Panc1 (cell line): ENCODE data around the gene SLC29A1. TPM values are rescaled to one million over a fixed set of nuclear protein-coding genes. Genes with fewer than 3 reads are reported as not detected.

ENCODE experiments used
- ATAC-seq: fragments of 200-7000 bp; cut with Tn5 transposase; 2 replicates; pipeline ENCODE4 v1.9.1; 2020; ENCODE audit warnings: mild to moderate bottlenecking, moderate library complexity
- BruUV-seq: library from RNA; stranded (reverse); fragments of 400-500 nt; replicated peaks from 2 replicates; lab custom pipeline; 2021; lab: Mats Ljungman, UMichigan
- CTCF ChIA-PET: fragments of 300-600 bp; sonication (Branson Sonifier 250); formaldehyde crosslinking; loops from one replicate; lab custom pipeline; 2022; ENCODE audit warnings: antibody characterized with exemption; lab: Charles Lee
- POLR2A ChIA-PET: fragments of 300-600 bp; sonication (Branson Sonifier 250); formaldehyde crosslinking; loops from one replicate; lab custom pipeline; 2022; ENCODE audit warnings: antibody characterized with exemption; lab: Charles Lee
- DNase-seq: peaks from one replicate; pipeline ENCODE4 v3.0.0-alpha.2; 2010; ENCODE audit warnings: low read depth, low spot score
- H3K27ac ChIP-seq: 2 replicates; pipeline ENCODE4 v1.5.1; 2011; ENCODE audit warnings: mild to moderate bottlenecking, low read length, inconsistent platforms
- H3K27me3 ChIP-seq: fragments of 200-500 bp; sonication (Bioruptor generic); 2 replicates; pipeline ENCODE4 v1.6.0; 2014; ENCODE audit warnings: low read length, inconsistent platforms; ENCODE audit not compliant: control insufficient read depth, insufficient read depth
- H3K36me3 ChIP-seq: fragments of 200-500 bp; sonication (Bioruptor generic); 2 replicates; pipeline ENCODE4 v1.5.1; 2014; ENCODE audit warnings: inconsistent platforms, mild to moderate bottlenecking, low read length, moderate library complexity; ENCODE audit not compliant: control insufficient read depth, insufficient read depth
- H3K4me1 ChIP-seq: 2 replicates; pipeline ENCODE4 v1.5.1; 2011; ENCODE audit warnings: inconsistent platforms, mild to moderate bottlenecking, low read length, moderate library complexity; ENCODE audit not compliant: control insufficient read depth, insufficient read depth
- H3K4me3 ChIP-seq, 2 experiments: 2 replicates each; pipeline ENCODE4 v1.5.1; 2011 to 2012; ENCODE audit warnings: low read depth in 2 of 2, low read length in 2 of 2, mild to moderate bottlenecking in 2 of 2, inconsistent platforms in 1 of 2, moderate library complexity in 1 of 2
- H3K9me3 ChIP-seq: fragments of 200-500 bp; sonication (Bioruptor generic); 2 replicates; pipeline ENCODE4 v1.5.1; 2014; ENCODE audit warnings: low read depth, mild to moderate bottlenecking, inconsistent platforms, low read length, moderate library complexity; ENCODE audit not compliant: control insufficient read depth, insufficient read depth
- CTCF ChIP-seq: fragments of 450-650 bp; IDR thresholded peaks from 2 replicates; pipeline ENCODE4 v1.5.1; 2017; ENCODE audit warnings: mild to moderate bottlenecking
- POLR2AphosphoS5 ChIP-seq: IDR thresholded peaks from 2 replicates; pipeline ENCODE4 v1.6.1; 2012; ENCODE audit warnings: mild to moderate bottlenecking, low read depth, low read length, moderate library complexity
- SIN3A ChIP-seq: IDR thresholded peaks from 2 replicates; pipeline ENCODE4 v1.6.1; 2012; ENCODE audit warnings: low read depth, mild to moderate bottlenecking, low read length, moderate library complexity, borderline replicate concordance; ENCODE audit not compliant: insufficient read depth
- TCF7L2 ChIP-seq: IDR thresholded peaks from 2 replicates; pipeline ENCODE4 v1.6.1; 2011; ENCODE audit warnings: mild to moderate bottlenecking, low read depth, low read length, inconsistent platforms
- in situ Hi-C: cut with HindIII; loops from 2 replicates; pipeline ENCODE4 v1.10.0; 2016; ENCODE audit warnings: low sequenced_read_pairs, low pct_unique_long_range_greater_than_20kb
- intact Hi-C: fragments of 100-400 bp; cut with micrococcal nuclease; formaldehyde crosslinking; loops from one replicate; pipeline ENCODE4 v1.10.0; 2022; ENCODE audit not compliant: unreplicated experiment
- total RNA-seq: library from RNA; stranded (reverse); gene quantifications from one replicate; pipeline ENCODE4 v1.2.1, GENCODE V29; 2021; ENCODE audit not compliant: unreplicated experiment
- TF ChIP-seq, protein P1 (sequence below), 2 experiments: IDR thresholded peaks; 2 replicates each; pipeline ENCODE4 v1.6.1; 2011 to 2012; ENCODE audit warnings: low read depth in 2 of 2, control low read depth in 1 of 2, low read length in 1 of 2, mild to moderate bottlenecking in 1 of 2, moderate library complexity in 1 of 2; ENCODE audit not compliant: insufficient read depth in 1 of 2

Gene SLC29A1
- total RNA-seq, 1 experiment from 2014 or later = 263 TPM

GRCh38 chr6:44176762-44177509, 46.5 kb upstream of the SLC29A1 start:
- CTCF ChIA-PET = interaction anchor here (0.5 to 1.2 kb wide), 3 partner anchors 19 to 61 kb away, joined by 3 to 7 read pairs (median 4); no protein-coding TSS in a partner anchor
- DNase-seq (no peak), ATAC-seq (no peak)
- POLR2A ChIA-PET = interaction anchor here (0.6 to 0.7 kb wide), 3 partner anchors 13 to 46 kb away, joined by 3 to 6 read pairs (median 3); partner anchors contain the start of gene SLC29A1
- Histone ChIP-seq H3K4me3 (no peak overlapping the region), H3K36me3 (no peaks in the 10 kb centered on the region), H3K9me3 (no peaks in the 10 kb centered on the region), H3K27ac (peak overlapping the region; percentile 90), H3K27me3 (no peaks in the 10 kb centered on the region), H3K4me1 (peaks cover 54% of the 10 kb centered on the region)
- TF ChIP-seq SIN3A (no peak), CTCF (no peak), POLR2AphosphoS5 (no peak), TCF7L2 (no peak)
- TF ChIP-seq, protein P1, sequence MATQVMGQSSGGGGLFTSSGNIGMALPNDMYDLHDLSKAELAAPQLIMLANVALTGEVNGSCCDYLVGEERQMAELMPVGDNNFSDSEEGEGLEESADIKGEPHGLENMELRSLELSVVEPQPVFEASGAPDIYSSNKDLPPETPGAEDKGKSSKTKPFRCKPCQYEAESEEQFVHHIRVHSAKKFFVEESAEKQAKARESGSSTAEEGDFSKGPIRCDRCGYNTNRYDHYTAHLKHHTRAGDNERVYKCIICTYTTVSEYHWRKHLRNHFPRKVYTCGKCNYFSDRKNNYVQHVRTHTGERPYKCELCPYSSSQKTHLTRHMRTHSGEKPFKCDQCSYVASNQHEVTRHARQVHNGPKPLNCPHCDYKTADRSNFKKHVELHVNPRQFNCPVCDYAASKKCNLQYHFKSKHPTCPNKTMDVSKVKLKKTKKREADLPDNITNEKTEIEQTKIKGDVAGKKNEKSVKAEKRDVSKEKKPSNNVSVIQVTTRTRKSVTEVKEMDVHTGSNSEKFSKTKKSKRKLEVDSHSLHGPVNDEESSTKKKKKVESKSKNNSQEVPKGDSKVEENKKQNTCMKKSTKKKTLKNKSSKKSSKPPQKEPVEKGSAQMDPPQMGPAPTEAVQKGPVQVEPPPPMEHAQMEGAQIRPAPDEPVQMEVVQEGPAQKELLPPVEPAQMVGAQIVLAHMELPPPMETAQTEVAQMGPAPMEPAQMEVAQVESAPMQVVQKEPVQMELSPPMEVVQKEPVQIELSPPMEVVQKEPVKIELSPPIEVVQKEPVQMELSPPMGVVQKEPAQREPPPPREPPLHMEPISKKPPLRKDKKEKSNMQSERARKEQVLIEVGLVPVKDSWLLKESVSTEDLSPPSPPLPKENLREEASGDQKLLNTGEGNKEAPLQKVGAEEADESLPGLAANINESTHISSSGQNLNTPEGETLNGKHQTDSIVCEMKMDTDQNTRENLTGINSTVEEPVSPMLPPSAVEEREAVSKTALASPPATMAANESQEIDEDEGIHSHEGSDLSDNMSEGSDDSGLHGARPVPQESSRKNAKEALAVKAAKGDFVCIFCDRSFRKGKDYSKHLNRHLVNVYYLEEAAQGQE (IDR thresholded peaks at IDR 0.05; ENCODE audit: insufficient read depth in 1 of 2, low read depth in 2 of 2, low read length in 1 of 2) = no peak
- in situ Hi-C loops = no loop called here
- intact Hi-C loops = loop anchor here (5.0 kb wide), 1 partner anchor 45 kb away; the partner anchor contains the start of gene SLC29A1
- BruUV-seq = no TSS peak

DNA sequence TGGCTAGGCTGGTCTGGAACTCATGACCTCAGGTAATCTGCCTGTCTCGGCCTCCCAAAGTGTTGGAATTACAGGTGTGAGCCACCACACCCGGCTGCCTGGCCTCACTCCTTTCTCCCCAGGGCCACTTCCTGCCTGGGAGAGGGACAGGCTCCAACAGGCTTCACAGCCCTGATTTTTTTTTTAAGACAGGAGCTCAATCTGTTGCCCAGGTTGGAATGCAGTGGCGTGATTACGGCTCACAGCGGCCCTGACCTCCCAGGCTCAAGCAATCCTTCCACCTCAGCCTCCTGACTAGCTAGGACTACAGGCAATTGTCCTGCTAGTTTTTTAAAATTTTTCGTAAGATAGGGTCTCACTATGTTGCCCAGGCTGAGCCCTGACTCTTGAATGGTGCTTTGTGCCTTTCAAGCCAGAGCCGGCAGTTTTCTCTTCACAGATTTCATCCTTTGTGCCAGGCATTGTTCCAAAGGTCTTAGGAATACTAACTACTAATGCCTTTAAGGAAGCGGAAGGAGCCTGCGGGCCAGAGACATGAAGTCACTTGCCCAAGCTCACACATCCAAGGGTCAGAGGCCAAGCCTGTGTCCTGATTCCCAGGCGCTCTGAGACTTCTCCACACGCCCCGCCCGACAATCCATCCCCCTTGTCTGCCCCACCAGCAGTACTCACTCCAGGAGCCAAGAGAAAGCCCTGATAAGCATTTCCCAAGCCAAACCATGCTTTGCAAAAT, 45.5 kb upstream of the SLC29A1 start:
- intact Hi-C loops (loop anchor here (5.0 kb wide), 1 partner anchor 44 kb away; the partner anchor contains the start of gene SLC29A1), in situ Hi-C loops (no loop called here)
- ATAC-seq = peak; percentile 72
- ChIA-PET CTCF (interaction anchor here (1.2 kb wide), 1 partner anchor 57 kb away, joined by 4 read pairs; no protein-coding TSS in a partner anchor), POLR2A (interaction anchor here (0.6 kb wide), 1 partner anchor 45 kb away, joined by 3 read pairs; the partner anchor contains the start of gene SLC29A1)
- no peaks in the 10 kb centered on the region for H3K27me3 ChIP-seq
- BruUV-seq = no TSS peak
- H3K27ac ChIP-seq = peak overlapping the region; percentile 90
- H3K9me3 ChIP-seq = no peaks in the 10 kb centered on the region
- DNase-seq = peak; percentile 47
- TF ChIP-seq CTCF (no peak), TCF7L2 (no peak), SIN3A (no peak), POLR2AphosphoS5 (no peak)
- TF ChIP-seq, protein P1 (IDR thresholded peaks at IDR 0.05; ENCODE audit: insufficient read depth in 1 of 2, low read depth in 2 of 2, low read length in 1 of 2) = no peak
- H3K4me3 ChIP-seq = no peak overlapping the region
- no peaks in the 10 kb centered on the region for H3K36me3 ChIP-seq
- peaks cover 48% of the 10 kb centered on the region for H3K4me1 ChIP-seq
